GM10266 (cell line): ENCODE data around the gene DOHH.

Source experiments
- DNase-seq: peaks from one replicate; pipeline ENCODE4 v3.0.0; 2012; ENCODE audit errors: extremely low spot score
- CTCF ChIP-seq: IDR thresholded peaks from 2 replicates; pipeline ENCODE4 v1.5.1; 2012; ENCODE audit warnings: mild to moderate bottlenecking, low read depth; ENCODE audit not compliant: control insufficient read depth, insufficient read depth; ENCODE audit errors: missing control alignments

The DOHH gene

GRCh38 chr19:3516675-3517207 is 16.3 kb upstream of the DOHH start:
- DNase-seq = no peak
- TF ChIP-seq CTCF = no peak

GRCh38 chr19:3515891-3516422 is 15.5 kb upstream of the DOHH start:
- no peak for DNase-seq

GRCh38 chr19:3514930-3515329 is 14.5 kb upstream of the DOHH start:
- DNase-seq = no peak
- no peak for TF ChIP-seq CTCF

More at GRCh38 chr19:3515891-3516422, 15.5 kb upstream of the DOHH start:
- TF ChIP-seq CTCF = no peak

- no peak for TF ChIP-seq CTCF
- DNase-seq = no peak
Measured at GRCh38 chr19:3513229-3514140, 13.0 kb upstream of the DOHH start.

GRCh38 chr19:3512562-3513228 is 12.2 kb upstream of the DOHH start:
- TF ChIP-seq CTCF = no peak

GRCh38 chr19:3511506-3512251 is 11.2 kb upstream of the DOHH start:
- no peak for TF ChIP-seq CTCF
- DNase-seq = no peak

More at GRCh38 chr19:3512562-3513228, 12.2 kb upstream of the DOHH start:
- no peak for DNase-seq
